Astrocyte (in vitro differentiated cells and primary cell): Measurements from ENCODE around the gene TET1.

Experiments used
- CTCF ChIP-seq: IDR thresholded peaks from 2 replicates; pipeline ENCODE4 v1.5.1; 2011; ENCODE audit warnings: low read depth, mild to moderate bottlenecking, inconsistent platforms, low read length, moderate library complexity; ENCODE audit not compliant: insufficient read depth
- EZH2 ChIP-seq: IDR thresholded peaks from 2 replicates; pipeline ENCODE4 v1.6.1; 2012; ENCODE audit warnings: mild to moderate bottlenecking, low read length, inconsistent platforms; ENCODE audit not compliant: insufficient read depth

- TF ChIP-seq CTCF (no peak), EZH2 (no peak)
These were observed 65.3 kb downstream of the TET1 start for GRCh38 chr10:68625316-68625921.
